Measurements from ENCODE around the gene MACROD2.

MACROD2 gene

DNA sequence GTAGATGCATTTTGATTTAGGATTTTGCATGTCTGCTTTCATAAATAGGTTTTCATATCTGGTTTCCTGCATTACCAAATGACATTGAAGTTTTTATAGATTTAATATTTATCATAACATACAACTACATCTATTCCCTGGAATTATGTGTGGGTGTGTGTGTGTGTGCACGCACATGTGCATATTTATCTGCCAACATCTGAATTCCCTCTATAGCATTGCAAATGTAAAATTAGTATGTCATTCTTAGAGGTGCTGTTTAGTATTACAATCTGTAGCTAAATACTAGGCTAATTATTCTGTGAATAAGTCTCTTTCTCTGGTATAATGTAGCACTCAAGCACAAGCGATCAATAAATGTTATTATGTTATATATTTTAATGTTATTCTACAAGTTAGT, 820.0 kb downstream of the MACROD2 start:
- TF ChIP-seq, protein P1, sequence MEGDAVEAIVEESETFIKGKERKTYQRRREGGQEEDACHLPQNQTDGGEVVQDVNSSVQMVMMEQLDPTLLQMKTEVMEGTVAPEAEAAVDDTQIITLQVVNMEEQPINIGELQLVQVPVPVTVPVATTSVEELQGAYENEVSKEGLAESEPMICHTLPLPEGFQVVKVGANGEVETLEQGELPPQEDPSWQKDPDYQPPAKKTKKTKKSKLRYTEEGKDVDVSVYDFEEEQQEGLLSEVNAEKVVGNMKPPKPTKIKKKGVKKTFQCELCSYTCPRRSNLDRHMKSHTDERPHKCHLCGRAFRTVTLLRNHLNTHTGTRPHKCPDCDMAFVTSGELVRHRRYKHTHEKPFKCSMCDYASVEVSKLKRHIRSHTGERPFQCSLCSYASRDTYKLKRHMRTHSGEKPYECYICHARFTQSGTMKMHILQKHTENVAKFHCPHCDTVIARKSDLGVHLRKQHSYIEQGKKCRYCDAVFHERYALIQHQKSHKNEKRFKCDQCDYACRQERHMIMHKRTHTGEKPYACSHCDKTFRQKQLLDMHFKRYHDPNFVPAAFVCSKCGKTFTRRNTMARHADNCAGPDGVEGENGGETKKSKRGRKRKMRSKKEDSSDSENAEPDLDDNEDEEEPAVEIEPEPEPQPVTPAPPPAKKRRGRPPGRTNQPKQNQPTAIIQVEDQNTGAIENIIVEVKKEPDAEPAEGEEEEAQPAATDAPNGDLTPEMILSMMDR (IDR thresholded peaks at IDR 0.05; ENCODE audit: insufficient read depth, low read length, poor library complexity, severe bottlenecking), result no peak
- Histone ChIP-seq H3K36me3 (ENCODE audit: control insufficient read depth, insufficient read depth, low read length) (no peaks in the 10 kb centered on the region), H3K27me3 (replicated peaks; ENCODE audit: control insufficient read depth, insufficient read depth, low read length) (no peaks in the 10 kb centered on the region), H3K4me3 (replicated peaks; ENCODE audit: low read depth, low read length) (no peak overlapping the region)
- DNase-seq (ENCODE audit: extremely low read depth, insufficient read length), result no peak

DNA sequence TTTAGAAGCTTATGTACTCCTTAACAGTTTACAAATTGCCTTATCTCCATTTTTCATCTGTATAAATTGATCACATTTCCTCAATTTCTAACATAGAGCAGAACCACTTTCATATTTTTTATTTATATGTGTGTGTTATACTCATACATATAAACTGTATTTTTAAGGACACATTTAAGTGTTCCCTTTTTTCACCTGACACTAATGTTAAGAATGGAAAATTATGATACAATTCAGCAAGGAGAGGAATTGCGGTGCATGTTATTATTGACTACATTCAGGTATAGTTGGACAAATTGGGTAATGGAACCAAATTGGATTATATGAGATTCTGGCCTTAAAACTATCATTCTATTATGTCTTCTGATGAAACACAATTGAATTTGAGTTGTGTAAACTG, 821.2 kb downstream of the MACROD2 start:
- H3K4me3 ChIP-seq (replicated peaks; ENCODE audit: low read depth, low read length), result no peak overlapping the region
- TF ChIP-seq, protein P1 (IDR thresholded peaks at IDR 0.05; ENCODE audit: insufficient read depth, low read length, poor library complexity, severe bottlenecking), result no peak
- no peaks in the 10 kb centered on the region for H3K36me3 ChIP-seq (ENCODE audit: control insufficient read depth, insufficient read depth, low read length)
- no peaks in the 10 kb centered on the region for H3K27me3 ChIP-seq (replicated peaks; ENCODE audit: control insufficient read depth, insufficient read depth, low read length)
- no peak for DNase-seq (ENCODE audit: extremely low read depth, insufficient read length)

DNA sequence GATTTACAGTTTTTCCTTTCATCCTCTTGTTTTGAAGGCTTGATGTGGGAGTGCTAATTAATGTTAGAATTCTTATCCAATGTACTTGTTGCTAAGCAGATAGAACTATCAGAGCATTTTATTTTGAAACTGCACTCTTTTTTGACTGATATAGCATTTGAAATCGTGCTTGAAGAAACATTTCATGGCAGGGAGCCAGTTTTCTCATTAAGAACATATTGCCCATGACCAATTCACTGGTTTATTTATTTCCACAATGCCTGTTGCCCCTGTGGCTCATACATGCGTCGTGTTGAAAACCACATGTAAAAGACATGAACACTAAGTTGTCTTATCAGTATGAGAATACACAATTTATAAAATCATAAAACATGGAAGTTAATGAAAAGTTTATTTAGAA, 821.8 kb downstream of the MACROD2 start:
- Histone ChIP-seq H3K4me3 (replicated peaks; ENCODE audit: low read depth, low read length) (no peak overlapping the region), H3K36me3 (ENCODE audit: control insufficient read depth, insufficient read depth, low read length) (no peaks in the 10 kb centered on the region), H3K27me3 (replicated peaks; ENCODE audit: control insufficient read depth, insufficient read depth, low read length) (no peaks in the 10 kb centered on the region)
- TF ChIP-seq, protein P1 (IDR thresholded peaks at IDR 0.05; ENCODE audit: insufficient read depth, low read length, poor library complexity, severe bottlenecking), result no peak
- no peak for DNase-seq (ENCODE audit: extremely low read depth, insufficient read length)

DNA sequence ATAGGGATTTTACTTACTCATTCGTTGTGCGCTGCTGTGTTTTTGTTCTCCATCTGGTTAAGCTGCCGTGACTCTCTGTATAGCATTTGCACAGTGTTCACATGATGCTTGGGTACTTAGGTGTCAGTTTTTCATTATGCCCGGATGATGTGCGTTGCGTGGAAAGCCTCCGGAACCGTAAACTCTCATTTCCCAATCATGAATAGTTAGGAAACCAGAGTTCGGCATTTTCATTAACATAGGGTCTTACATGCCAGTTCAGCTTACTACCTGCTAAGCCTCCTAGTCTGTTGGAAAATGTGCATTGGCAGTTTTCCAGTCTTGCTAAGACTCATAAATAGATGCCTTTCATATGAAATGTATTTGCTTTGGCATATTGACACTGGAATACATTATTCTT, 825.5 kb downstream of the MACROD2 start:
- Histone ChIP-seq H3K4me3 (replicated peaks; ENCODE audit: low read depth, low read length) (no peak overlapping the region), H3K36me3 (ENCODE audit: control insufficient read depth, insufficient read depth, low read length) (no peaks in the 10 kb centered on the region), H3K27me3 (replicated peaks; ENCODE audit: control insufficient read depth, insufficient read depth, low read length) (no peaks in the 10 kb centered on the region)
- DNase-seq (ENCODE audit: extremely low read depth, insufficient read length), result no peak
- TF ChIP-seq, protein P1 (IDR thresholded peaks at IDR 0.05; ENCODE audit: insufficient read depth, low read length, poor library complexity, severe bottlenecking), result no peak

DNA sequence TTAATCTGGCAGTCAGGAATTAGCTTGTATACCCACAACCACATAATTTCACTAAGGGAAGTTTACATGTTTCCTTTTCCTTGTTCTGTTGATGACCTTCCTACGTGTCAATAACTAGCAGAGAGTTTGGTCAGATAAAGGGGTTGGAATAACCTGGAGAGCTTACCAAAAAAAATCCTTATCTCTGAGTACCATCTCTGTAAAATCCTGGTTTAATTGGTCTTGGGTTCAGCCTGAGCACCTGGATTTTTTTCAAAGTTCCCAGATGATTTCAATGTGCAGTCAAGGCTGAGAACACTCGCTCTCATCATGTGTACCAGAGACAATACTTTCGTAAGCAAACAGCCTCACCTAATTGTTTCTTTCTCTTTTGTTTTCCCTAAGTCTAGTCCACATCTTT, 825.9 kb downstream of the MACROD2 start:
- H3K36me3 ChIP-seq (ENCODE audit: control insufficient read depth, insufficient read depth, low read length), result no peaks in the 10 kb centered on the region
- no peaks in the 10 kb centered on the region for H3K27me3 ChIP-seq (replicated peaks; ENCODE audit: control insufficient read depth, insufficient read depth, low read length)

DNA sequence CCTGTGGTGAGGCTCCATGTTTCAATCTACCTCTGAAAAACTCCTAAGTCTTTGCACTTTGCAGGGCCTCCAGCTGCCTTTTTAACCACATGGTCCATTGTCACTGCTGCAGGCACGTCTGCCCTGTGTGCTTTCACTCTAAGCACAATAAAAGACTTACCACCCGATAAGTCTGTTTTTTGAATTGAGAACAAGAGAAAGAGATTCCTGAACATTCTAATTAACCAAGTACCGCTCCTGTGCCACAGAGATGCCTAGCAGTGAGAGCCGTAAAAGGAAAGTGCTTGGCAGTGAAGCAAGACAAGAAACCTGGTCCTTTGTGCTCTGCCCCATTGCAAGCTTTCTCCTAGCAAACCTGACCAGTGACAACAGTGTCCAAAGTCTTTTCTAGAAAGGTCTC, 829.7 kb downstream of the MACROD2 start:
- Histone ChIP-seq H3K27me3 (replicated peaks; ENCODE audit: control insufficient read depth, insufficient read depth, low read length) (no peaks in the 10 kb centered on the region), H3K4me3 (replicated peaks; ENCODE audit: low read depth, low read length) (no peak overlapping the region), H3K36me3 (ENCODE audit: control insufficient read depth, insufficient read depth, low read length) (no peaks in the 10 kb centered on the region)
- no peak for DNase-seq (ENCODE audit: extremely low read depth, insufficient read length)
- TF ChIP-seq, protein P1 (IDR thresholded peaks at IDR 0.05; ENCODE audit: insufficient read depth, low read length, poor library complexity, severe bottlenecking), result no peak

More for the DNA sequence above, 825.9 kb downstream of the MACROD2 start:
- TF ChIP-seq, protein P1 (IDR thresholded peaks at IDR 0.05; ENCODE audit: insufficient read depth, low read length, poor library complexity, severe bottlenecking), result no peak
- H3K4me3 ChIP-seq (replicated peaks; ENCODE audit: low read depth, low read length), result no peak overlapping the region
- no peak for DNase-seq (ENCODE audit: extremely low read depth, insufficient read length)

All from GM06990 (cell line).